HG02798 (cell line): ENCODE results near the gene ACHE.
"Not testable (repeated sequence)": the region's sequence is repeated elsewhere in the genome, so short reads cannot be mapped to it uniquely, and the experiment has no call there.

ENCODE experiments used
- ATAC-seq: cut with Tn5 transposase; IDR thresholded peaks from one replicate; pipeline ENCODE4 v1.9.1; 2021; ENCODE audit warnings: mild to moderate bottlenecking; ENCODE audit not compliant: unreplicated experiment, poor library complexity

Gene ACHE

GRCh38 chr7:100895701-100895955 lies at the start of gene ACHE:
TSS of gene ACHE (minus strand) at chr7:100895888. CDS start at chr7:100894232, 1,656 bp downstream.
- ATAC-seq: no peak

GRCh38 chr7:100944138-100944537 lies 48.5 kb upstream of the ACHE start:
- ATAC-seq: no peak

- no peak for ATAC-seq
Measured at GRCh38 chr7:100943693-100944092, 48.0 kb upstream of the ACHE start.

- ATAC-seq: no peak
Measured at GRCh38 chr7:100942045-100942774, 46.5 kb upstream of the ACHE start.

GRCh38 chr7:100936167-100936566 lies 40.5 kb upstream of the ACHE start:
- ATAC-seq: not testable (repeated sequence)

GRCh38 chr7:100935381-100935780 lies 39.7 kb upstream of the ACHE start:
- ATAC-seq: not testable (repeated sequence)

- ATAC-seq: no peak
Measured at GRCh38 chr7:100933734-100934133, 38.0 kb upstream of the ACHE start.

- no peak for ATAC-seq
Measured at GRCh38 chr7:100929808-100930174, 34.1 kb upstream of the ACHE start.

- ATAC-seq: not testable (repeated sequence)
Measured at GRCh38 chr7:100923616-100924015, 27.9 kb upstream of the ACHE start.

GRCh38 chr7:100921039-100921438 lies 25.4 kb upstream of the ACHE start:
- ATAC-seq: no peak

- not testable (repeated sequence) for ATAC-seq
Measured at GRCh38 chr7:100919779-100920437, 24.2 kb upstream of the ACHE start.

GRCh38 chr7:100919335-100919734 lies 23.6 kb upstream of the ACHE start:
- ATAC-seq: not testable (repeated sequence)

GRCh38 chr7:100914879-100915447 lies 19.3 kb upstream of the ACHE start:
- ATAC-seq: no peak

- ATAC-seq: no peak
Measured at GRCh38 chr7:100914208-100914878, 18.7 kb upstream of the ACHE start.

- ATAC-seq: no peak
Measured at GRCh38 chr7:100911484-100911883, 15.8 kb upstream of the ACHE start.

- not testable (repeated sequence) for ATAC-seq
Measured at GRCh38 chr7:100910443-100910842, 14.8 kb upstream of the ACHE start.

GRCh38 chr7:100908512-100908911 lies 12.8 kb upstream of the ACHE start:
- ATAC-seq: no peak

- no peak for ATAC-seq
Measured at GRCh38 chr7:100902638-100903037, 7.0 kb upstream of the ACHE start.

GRCh38 chr7:100901921-100902332 lies 6.2 kb upstream of the ACHE start:
- ATAC-seq: no peak

GRCh38 chr7:100900978-100901377 lies 5.3 kb upstream of the ACHE start:
- no peak for ATAC-seq

- ATAC-seq: no peak
Measured at GRCh38 chr7:100899432-100899831, 3.7 kb upstream of the ACHE start.
